KBM-7 (cell line): Measurements from ENCODE around the gene DTNBP1.
"Not testable (repeated sequence)": the region's sequence is repeated elsewhere in the genome, so short reads cannot be mapped to it uniquely, and the experiment has no call there.

ENCODE experiments used
- DNase-seq: peaks from one replicate; pipeline ENCODE4 v3.0.0-alpha.2; 2015
- in situ Hi-C: fragments of 300-500 bp; cut with MboI; formaldehyde crosslinking; loops from 2 replicates; pipeline ENCODE4 v1.14.3; 2020; ENCODE audit warnings: low sequenced_read_pairs, low pct_unique_long_range_greater_than_20kb, mixed read lengths

Gene DTNBP1

DNA sequence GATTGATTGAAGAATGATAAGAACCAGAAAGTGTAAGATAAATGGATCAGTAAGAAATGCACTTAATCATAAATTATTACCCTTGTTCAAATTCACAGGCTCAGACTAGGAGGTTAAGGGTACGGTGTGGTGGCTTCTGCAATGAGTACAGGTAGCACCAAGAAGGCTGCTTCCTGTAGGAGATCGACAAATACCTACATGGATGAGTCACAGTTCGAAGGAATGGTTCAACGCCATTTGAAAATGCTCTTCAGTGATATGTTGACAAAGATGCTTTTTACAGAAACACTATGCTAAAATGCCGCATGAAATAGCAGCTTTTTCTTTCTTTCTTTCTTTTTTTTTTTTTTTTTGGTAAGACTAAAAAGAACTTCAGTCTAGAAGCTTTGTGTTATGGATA, 116.2 kb downstream of the DTNBP1 start:
- no peak for DNase-seq
- in situ Hi-C loops: no loop called here

GRCh38 chr6:15544321-15544900, 118.4 kb downstream of the DTNBP1 start:
- in situ Hi-C loops: no loop called here
- DNase-seq: no peak

DNA sequence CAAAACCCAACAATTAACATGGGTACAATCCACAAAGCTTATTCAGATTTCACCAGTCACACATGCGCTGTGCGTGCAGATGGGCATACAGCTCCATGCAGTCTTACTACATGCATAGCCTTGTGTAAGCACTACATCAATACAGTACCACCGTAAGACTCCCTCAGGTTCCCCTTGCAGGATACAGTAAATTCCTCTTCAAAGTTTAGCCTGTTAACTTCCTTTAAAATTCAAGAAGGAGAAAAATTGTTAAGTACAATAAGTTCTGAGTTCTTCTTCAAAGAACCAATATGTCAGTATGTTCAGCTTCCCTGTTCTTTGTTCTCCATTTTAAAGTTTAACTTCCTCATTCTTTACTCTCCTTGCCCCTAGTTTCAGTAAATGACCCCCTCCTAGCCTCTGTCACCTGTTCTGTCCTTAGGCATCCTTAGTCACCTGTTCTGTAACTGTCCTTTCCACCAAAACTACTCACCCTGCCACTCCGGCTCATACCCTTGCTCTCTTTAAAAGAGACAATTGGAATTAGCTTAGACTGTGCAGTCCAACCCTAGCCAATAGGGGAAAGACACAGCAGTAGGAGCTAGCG, 119.4 kb downstream of the DTNBP1 start:
- in situ Hi-C loops: not testable (repeated sequence)
- peak; percentile 60 for DNase-seq

GRCh38 chr6:15539722-15540270, 123.0 kb downstream of the DTNBP1 start:
- in situ Hi-C loops: no loop called here
- no peak for DNase-seq

DNA sequence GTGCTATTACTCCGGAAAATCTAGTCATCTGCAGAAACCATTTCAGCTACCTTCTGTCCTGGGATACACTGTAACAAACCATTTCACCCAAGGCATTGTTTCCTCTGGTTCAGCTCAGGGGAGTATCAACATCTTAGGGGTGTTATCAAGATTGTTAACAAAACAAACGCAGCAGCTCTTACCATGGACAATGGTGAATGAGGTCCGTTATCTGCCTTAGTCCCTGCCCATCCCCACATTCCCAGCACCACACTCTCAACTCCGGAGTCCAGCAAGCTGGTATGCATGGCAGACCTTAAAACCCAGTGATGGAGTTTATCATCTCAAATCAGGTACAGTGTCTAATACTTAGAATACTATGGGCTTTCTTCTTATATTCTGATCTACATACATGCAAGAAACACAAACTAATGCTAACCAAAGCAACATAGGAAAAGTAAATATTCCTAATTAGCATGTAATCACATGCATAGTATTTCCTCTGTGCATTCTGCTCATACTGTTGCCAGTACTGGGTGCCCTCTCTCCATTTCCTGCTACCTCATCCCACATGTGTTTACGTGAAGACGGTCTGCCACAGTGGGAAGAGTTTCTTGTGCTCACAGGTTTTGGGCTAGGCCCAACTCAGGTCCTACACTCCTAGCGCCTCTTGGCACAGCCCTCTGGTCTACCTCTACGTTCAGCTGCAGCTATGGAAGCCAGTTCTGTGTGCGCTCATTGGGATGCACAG, 123.9 kb downstream of the DTNBP1 start:
- no peak for DNase-seq
- in situ Hi-C loops: no loop called here

- in situ Hi-C loops: no loop called here
Observed at GRCh38 chr6:15538106-15538505, 124.7 kb downstream of the DTNBP1 start.

GRCh38 chr6:15536198-15536955, 126.5 kb downstream of the DTNBP1 start:
- in situ Hi-C loops: no loop called here
- no peak for DNase-seq

More at GRCh38 chr6:15538106-15538505, 124.7 kb downstream of the DTNBP1 start:
- DNase-seq: no peak

- no peak for DNase-seq
- in situ Hi-C loops: no loop called here
Observed at GRCh38 chr6:15535495-15536197, 127.2 kb downstream of the DTNBP1 start.

- peak; percentile 67 for DNase-seq
- in situ Hi-C loops: no loop called here
Observed at GRCh38 chr6:15534974-15535373, 127.9 kb downstream of the DTNBP1 start.

GRCh38 chr6:15533379-15534026, 129.3 kb downstream of the DTNBP1 start:
- in situ Hi-C loops: no loop called here
- DNase-seq: no peak

DNA sequence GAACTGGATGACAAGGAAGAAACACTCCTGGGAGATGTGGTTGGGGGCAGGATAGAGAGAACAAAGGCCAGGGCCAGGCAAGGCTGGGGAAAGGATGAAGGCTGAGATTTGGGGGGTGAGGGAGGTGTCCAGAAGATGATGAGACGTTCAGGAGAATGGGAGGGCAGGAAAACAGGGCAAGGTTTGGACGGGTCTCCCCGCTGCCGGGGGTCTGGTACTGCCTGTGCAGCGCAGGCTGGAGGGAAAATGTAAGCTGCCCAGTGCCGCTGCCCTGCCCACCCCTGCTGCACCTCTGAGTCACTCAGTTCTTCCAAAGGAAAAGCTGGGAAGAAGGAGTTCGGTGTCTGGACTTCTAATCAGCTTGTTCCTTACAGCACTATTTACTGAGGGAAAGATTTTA, 130.9 kb downstream of the DTNBP1 start:
- in situ Hi-C loops: no loop called here
- no peak for DNase-seq

DNA sequence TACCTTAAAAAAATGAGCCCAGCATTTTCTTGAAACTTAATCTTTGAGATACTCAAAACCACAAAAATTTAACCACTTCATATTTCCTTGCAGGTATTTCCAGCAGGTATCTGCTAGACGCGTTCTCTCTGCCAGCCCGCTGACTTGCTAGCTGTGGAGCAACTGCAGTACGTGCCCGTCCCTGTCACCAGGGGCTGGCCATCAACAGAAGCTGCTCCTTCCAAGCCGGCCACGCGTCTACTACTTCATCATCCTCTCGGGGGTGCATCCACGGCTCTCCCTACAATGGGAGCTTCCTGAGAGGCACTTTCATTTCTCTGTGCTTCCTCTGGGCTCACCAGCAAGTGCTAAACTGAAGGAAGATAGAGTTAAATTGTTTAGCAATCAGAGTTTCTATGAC, 132.4 kb downstream of the DTNBP1 start:
- in situ Hi-C loops: no loop called here
- no peak for DNase-seq

- DNase-seq: no peak
- in situ Hi-C loops: no loop called here
Observed at GRCh38 chr6:15528870-15529269, 134.0 kb downstream of the DTNBP1 start.

- DNase-seq: no peak
Observed at GRCh38 chr6:15527838-15528617, 134.8 kb downstream of the DTNBP1 start.

GRCh38 chr6:15526212-15526701, 136.6 kb downstream of the DTNBP1 start:
- in situ Hi-C loops: no loop called here
- no peak for DNase-seq

More at GRCh38 chr6:15527838-15528617, 134.8 kb downstream of the DTNBP1 start:
- in situ Hi-C loops: no loop called here

GRCh38 chr6:15524861-15525401, 137.9 kb downstream of the DTNBP1 start:
- DNase-seq: no peak
- in situ Hi-C loops: no loop called here
